8988T (cell line): ENCODE results near the gene PSAT1.

Experiments
- DNase-seq: peaks from one replicate; pipeline ENCODE4 v3.0.0; 2011

PSAT1 gene

DNA sequence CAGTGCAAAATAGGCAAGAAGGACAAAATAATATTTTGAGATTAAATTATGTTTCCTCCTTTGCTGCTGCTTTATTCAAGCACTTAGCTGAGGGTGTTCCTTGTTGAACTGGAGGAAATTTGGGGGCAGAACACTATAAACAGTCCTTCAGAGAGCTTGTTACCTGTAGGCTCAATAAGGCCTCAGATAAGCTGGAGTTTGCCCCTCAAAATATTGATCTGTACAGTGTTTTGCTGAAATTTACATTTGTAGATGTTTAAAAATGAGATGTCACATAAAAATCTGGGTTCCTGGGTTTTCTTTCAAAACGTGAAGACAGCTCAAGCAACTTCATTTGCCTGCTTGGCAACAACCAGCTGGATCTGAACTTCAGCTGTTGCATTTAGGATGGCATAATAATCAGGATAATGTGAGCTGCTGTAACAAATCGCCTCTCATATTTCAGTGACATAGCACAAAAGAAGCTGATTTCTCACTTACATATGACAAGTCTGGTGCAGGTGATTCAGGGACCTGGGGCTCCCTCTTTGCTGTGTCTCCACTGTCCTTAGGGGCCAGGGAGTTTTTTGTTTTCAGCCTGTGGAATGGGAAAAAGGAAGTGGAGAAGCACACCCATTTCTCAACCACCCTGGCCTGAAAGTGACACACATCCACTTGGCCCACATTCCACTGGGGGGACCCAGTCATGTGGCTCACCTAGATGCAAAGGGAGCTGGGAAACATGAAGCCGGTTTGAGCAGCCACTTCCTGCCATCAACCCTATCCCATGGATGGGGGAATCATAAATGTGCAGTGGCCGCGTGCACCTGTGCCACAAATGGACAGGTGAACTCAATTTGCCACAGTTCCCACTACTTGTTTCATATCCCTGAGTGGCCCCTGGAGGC lies 2.4 kb upstream of the PSAT1 start:
- DNase-seq = no peak

DNA sequence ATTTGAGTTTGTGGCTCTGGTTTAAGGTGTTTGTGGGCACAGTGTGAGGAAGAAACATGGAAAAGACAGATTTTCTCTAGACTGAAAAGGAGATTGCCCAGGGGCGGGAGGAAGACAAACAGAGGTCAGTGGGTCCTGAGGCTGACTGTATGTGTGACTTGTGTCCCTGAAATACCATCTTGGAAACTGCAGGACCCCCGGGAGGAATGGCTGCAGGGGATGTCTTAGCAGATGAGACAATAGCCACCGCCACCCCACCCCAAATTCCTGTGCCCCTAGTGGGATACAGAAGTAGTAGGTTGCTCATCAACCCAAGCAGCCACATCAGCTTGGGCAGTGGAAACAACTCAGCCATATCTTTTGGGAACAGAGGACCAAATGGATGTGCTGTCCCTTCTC lies 1.7 kb upstream of the PSAT1 start:
- no peak for DNase-seq

DNA sequence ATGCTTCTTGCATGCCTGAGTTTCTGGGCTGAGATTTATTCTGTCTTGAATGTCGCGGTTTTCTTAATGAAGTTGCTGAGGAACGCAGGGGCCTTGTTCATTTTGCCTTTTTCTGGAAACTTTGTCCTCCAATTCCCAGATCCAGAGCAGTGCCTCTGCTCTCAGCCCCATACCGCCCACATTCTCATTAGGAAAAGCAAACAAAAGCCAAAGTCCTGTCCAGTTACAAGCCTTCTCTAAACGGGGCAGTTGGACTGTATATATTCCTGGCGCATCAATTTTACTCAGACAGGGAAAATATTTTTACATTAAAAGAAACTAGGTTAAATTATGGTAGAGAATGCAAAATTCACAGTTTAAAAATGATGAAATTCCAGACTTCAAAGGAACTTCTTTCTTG lies 1.2 kb upstream of the PSAT1 start:
- no peak for DNase-seq

DNA sequence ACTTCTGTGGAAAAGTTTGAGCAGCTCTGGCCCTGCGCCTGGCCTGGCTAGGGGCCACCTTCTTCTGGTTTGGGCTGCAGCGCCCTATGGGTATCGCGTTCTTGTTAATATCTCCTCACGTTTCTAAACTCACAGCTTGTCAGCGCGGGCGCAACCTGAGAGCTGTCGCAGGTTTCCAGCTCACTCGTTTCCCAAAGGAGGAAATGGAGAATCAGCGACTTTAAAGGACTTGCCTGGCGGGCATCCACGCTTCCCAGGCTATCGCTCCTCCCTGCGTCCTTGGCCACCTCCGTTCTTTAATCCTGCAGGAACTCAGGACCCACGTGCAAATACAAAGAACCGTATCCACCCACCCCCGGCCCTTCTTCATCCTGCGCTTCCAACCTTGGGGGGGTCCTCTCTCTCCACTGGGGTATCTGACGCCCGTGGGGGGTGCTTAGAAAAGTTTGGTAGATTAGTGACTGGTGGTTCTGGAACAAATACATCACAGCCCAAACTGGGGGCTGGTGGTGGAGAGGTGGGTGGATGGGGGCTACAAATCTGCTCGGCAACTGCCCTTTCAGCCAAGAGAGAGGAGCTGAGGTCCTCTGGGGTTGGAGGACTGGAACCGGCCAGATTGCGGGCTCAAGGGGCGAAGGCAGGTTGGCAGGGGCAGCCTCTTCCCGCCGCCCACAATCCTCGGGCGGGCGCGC lies 578 bp upstream of the PSAT1 start:
- DNase-seq = no peak

DNA sequence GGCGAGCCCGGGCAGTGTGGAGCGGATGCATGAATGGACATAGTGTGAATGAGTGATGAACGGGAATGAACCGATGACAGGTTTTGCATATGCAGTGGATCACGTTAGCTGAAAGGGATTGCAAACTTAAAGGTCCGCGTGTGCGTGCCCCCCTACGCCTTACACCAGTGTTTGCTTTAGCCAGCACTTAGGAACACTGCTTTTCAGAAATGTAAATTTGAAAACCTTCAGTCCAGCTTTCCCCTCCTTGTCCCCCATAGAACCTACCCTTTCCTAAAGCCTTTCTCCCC lies 692 bp downstream of the PSAT1 start:
- no peak for DNase-seq

DNA sequence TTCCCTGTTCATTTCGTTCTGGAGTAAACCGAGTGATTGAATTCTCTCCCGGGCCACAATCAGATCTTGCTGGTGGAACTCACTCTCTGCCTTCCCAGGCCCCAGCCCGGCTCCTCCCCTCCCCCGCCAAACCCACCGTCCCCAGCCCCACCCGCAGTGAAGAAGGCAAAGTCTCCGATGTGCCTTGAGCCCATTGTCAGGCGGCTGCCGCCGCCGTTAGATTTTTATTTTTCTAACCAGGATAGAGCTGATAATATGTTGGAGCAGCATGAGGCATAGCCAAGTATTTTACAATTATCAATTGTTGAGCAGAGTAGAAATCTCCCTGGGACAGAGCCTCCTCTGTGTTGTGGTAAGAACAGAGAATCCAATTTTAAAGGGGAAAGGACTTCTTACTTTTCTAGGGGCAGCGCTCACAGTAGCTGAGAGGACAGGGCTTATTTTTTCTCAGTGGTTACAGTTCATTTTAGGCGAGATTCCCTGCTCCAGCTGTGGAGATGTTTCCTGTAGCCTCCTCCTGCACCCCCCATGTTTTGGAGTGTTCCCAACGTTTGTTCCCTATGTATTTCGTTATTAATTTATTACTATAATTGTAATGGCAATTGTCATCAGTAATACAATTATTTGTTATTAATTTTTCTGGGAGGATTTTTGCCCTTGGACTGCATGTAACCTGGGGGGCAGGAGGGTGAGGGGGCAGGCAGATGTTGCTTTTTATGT lies 1.3 kb downstream of the PSAT1 start:
- DNase-seq = no peak

DNA sequence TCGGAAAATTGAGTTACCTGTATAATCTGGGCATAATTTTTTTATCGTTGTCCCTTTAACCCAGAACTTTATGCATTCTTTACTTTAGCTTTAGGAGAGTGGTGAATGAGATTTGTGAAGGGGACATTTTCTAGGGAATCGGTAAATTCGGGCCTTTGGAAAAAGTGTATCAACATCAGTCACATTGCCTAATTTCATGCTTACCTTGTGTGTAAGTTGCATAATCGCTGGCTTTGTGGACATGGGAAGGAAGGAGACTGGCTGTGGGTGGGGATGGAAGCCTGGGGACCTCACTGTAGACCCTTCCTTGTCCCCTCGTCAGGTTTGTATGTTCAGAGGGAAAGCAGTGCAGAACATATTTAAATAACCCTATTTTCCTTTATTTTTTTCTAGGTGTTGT lies 3.3 kb downstream of the PSAT1 start:
- no peak for DNase-seq

DNA sequence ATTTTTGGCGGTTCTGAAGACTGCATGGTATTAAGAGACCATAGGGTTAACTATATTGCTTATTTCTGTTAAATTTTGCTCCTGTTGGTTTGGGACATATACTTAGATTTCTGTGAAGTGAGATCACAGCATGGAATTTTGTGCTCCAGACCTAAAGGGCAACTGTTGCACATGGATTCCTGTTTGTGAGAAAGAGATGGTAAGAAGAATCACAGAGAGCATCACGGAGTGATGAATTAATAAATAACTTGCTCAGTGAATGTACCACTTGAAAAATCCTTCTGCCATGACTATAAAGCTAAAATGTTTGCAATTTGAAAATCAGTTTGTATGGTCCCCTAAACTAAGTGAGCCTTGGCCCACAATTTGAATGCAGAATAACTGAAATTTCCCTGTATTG lies 4.5 kb downstream of the PSAT1 start:
- DNase-seq = no peak

DNA sequence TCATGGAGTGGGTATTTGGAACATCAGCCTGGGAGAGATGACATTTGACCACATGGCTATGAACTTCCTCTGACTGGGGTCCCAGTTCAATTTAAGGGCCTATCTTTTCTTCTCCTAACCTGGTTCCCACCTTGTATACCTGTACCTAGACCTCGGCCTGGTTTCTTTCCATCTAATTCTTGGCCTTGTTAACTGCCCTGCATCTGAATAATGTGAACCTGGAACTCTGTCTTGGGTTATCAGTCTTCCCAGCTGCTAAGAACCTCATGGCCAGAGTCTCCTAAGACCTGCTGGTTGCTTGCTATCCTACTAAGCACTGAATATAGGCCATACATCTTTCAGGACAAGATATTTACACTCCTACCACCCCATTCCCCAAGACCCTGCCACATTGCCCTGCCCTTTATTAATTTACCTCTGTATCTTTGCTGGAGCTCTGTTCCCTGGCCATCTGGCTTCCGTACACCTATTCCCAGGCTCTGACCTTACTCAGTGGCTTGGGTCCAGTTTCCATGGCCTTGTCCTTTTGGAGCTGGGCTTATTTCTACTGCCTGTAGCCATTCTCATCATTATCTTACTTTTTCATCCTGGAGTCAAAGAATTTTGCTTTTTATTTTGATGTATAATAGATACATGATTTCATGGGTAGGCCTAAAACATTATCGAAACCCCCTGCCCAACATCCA lies 6.6 kb downstream of the PSAT1 start:
- DNase-seq = no peak

DNA sequence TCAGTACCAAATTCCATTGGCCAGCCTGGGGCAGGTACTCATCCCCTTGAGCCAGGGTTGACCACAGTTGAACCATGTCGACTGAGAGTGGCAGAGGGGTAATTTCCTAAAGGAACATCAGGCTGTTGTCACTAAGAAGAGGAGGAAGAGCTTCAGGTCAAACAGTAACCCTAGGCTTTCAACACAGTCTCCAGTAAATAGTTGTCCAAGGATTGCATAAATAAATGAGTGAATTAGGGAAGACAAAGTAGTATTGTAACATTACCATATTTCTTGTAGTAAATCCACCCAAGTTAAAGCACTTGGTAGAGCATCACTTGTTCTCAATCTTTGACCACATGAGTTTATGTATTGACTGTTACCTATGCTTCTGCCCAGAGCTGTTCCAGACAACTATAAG lies 7.4 kb downstream of the PSAT1 start:
- no peak for DNase-seq

DNA sequence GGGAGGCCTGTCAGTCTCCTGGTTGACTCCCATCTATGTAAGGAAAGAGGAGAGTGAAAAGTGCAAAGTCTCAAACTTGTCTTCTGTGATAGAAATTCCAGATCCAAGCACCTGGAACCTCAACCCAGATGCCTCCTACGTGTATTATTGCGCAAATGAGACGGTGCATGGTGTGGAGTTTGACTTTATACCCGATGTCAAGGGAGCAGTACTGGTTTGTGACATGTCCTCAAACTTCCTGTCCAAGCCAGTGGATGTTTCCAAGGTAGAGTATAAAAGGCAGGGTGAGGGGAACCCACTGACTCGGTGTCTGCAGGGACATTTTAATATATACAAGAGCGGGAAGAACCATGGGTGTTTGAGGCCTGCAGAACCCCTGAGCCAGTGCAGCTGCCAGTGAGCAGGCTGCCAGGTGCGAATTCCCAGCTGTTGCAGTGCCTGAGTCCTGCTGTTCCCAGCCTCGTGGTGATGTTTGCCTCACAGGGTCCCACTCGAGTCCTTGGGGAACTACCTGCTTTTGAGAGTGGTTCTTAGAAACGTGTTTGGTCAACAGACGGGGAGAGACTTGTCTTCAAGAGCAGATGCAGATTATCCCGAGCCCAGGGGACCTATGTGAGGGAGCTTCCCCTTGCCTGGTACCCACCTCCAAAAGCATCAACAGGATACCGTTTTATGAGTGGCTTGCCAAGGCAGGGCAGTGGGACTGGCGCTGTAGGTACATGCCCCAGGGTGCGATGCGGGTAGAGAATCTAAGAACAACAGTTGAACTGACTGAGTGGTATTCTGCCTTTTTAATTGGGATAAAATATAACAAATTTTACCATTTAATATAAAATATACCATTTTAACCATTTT lies 9.5 kb downstream of the PSAT1 start:
- no peak for DNase-seq

DNA sequence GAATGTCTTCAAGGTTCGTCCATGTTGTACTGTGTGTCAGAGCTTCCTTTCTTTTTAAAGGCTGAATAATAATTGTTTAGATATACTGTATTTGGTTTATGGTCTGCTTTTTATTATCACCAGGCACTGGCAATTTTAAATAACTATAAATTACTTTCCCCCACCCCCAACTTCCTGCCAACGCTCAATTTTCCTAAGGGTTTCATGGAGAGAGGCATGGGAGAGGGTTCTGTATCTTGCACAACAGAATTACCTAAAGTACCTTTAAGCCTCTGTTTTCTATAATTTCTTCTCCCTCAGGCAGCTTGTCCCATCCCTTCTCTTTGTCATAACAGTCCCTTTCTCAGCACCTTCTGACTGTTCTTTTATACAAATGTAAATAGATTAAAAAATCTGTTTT lies 10.4 kb downstream of the PSAT1 start:
- no peak for DNase-seq

DNA sequence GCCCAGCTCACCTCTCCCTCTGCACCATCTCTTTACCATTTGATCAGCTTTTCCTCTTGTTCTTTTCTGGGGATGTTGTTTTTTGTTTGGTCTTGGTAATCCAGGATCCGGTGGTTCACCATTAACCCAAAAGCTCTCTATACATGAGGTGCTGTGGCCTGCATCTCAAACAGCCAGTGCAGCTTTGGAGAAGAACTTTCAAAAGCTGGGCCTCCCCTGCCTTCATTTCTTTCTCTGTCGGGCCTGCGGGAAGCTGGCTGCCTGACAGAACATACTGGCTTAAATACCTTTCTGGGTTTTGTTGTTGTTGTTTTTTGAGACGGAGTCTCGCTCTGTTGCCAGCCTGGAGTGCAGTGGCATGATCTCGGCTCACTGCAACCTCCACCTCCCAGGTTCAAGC lies 12.1 kb downstream of the PSAT1 start:
- no peak for DNase-seq

DNA sequence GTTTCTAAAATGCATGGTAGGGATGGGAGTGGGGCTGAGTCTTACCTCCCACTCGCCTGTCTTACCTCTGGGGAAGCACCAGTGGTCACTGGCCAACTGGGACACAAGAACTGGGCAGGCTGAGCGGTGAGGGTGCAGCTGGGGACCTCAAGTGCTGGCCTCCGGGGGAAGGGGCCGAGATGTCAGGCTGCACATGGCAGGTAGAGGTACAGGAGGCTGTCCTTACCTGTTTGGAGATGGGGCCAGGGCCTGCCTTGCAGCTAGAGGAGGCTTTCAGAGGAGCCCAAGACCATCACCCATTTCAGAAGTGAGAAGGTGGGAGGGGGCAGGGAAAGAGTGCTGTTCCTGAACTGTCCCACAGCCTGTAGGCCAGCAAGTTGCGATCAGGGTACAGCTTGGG lies 14.2 kb downstream of the PSAT1 start:
- DNase-seq = no peak

DNA sequence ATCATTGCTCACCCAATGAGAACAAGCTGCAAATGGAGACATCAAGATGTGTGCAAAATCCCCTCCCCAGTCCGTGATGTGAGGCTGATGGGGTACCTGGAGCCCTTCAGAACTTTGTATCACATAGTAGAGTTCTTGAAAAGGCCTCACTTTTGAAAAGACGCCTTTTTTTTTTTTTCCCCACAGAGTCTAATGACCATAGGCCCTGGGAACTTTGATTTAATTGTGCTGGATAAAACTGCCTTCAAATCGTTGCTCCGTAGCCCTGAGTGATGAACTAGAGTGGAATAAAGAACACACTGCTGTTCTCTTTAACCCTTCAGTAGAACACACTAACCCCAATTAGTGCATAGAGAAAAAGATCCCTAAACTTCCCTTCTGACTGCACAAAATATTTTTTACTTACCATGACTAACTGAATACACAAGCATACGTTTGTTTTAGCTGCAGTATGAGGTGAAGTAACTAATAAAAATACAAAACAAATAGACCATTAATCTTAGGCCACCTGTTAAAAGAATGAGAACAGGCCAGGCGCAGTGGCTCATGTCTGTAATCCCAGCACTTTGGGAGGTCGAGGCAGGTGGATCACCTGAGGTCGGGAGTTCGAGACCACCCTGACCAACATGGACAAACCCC lies 15.1 kb downstream of the PSAT1 start:
- DNase-seq = no peak

DNA sequence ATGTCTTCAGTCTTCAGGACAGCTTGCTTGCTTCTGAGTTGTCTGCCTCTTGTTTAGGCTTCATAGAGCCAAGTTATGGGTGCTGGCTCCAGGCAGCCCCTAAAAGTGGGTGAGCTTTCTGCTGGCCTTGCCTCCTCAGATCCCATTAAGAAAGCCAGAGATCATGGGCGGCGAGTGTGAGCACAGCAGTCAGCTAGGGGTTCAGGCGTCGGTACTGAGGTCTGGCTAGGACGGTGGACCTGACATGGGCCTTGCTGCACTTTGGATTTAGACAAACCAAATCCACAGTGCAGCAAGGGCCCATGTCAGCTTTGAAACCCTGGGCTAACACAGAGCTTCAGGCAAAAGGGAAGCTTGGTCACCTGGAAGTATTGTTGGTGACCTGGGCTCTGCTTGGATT lies 17.6 kb downstream of the PSAT1 start:
- DNase-seq = no peak

DNA sequence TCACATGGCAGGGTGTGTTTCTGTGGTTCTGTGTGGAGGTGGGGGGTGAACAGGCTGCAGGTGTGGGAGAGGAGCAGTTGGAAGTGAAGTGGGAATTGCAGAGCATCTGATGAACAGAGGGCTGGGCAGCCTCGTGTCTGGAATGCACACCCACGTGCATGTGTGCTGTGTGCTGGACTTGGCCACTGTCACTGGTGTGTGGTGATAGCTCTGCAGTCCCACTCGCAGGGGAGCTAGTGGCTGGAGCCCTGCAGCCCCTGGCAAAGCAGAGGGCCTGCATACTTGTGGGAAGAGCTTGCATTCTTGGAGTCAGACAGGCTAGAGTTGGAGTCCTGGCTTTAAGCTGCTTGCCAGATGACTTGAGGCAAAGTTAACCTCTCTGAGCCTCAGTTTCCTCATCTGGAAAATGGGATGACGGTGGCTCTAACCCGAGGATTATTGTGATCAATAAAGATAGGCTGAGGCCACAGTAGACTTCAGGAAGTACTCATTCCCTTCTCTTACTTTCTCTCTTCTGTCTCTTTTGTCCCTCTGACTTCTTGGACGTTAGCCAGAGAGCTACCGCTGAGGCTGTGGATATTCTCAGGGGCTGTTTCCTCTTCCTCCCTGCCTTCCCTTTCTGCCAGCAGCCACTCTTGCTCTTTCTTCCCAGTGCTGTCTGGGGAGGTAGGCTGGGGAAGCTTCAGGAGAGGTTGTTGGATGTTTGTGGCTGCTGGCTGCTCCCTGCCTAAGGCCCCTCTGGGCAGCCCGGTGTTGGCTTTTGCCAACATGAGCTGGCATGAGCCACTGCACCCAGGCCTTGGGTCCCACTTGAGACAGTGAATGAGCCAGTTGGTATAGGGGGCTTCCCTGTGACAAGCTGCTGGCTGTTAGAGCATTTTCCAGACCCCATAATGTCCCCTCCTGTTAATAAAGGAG lies 18.3 kb downstream of the PSAT1 start:
- no peak for DNase-seq

DNA sequence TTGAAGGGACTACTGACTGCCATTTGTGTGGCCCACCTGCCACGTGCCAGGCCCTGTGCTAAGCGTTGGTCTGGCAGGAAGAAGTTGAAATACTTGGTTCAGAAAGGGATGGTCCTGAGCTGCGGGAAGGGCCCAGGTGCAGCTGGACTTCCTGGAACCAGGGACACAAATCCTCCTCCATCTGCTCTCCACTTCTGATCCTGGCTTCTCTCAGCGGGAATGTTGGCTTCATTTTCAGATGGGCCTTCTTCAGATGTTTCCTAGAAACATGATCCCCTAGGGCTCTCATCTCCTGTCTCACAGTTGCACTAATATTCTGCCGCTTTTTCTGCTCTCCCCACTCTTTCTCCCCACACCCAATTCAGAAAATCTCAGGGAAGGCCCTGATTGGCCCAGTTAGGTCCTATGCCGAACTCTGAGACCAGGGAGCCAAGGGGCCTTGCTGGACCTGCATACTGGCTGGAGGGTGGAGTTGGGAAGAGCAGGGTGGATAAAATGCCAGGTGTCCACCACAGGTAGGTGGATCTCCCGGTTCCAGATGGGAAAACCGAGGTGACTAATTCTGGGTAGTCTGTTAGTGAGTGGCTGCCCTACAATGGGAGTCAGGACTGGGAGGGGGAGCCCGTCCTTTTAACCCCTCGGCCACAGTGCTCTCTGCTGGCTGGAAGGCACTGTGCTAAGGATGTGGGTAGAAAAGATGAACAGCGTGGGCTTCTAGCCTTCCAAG lies 19.4 kb downstream of the PSAT1 start:
- DNase-seq = no peak

DNA sequence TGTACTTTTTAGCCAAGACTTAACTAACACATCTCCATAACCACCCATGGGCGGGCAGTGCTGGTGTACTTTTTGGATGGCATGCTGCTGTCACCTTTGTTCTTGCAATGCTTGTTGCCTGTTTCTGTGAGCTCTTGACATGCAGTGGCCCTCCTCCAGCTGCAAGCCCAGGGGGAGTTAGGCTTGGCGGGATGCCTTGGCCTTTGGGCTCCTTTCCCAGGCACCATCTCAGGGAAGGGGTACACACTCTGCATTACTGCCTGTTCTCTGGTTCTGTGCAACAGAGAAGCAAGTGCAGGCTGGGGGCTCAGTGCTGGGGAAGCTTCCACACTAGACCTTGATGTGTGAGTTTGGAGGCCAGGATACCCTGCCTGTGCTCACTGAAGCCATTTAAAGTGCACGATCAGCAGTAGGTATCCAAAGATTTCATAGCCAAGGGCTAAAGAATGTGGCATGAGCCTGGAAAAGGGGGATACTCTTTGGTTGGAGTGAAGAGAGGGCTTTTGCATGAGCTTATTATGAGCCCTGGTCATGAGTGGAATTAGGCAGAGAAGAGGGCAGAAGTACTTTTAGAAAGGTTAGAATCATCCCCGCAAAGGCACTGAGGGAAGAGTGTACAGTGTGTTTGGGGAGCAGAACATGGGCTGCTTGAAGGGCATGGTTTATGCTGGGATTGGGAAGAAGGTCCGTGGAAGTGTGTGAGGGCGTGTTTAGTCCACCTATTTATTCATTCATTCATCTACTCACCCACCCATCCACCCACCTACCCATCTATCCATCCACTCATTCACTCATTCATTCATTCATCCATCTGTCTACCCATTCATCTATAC lies 22.5 kb downstream of the PSAT1 start:
- DNase-seq = no peak
